ENCODE measurements around the gene ARMC5. TPM values are rescaled to one million over a fixed set of nuclear protein-coding genes. Genes with fewer than 3 reads are reported as not detected.

ARMC5 gene
- total RNA-seq, 6 donors from 2014 or later: 6.6 to 18.9 (median 16.2) TPM

DNA sequence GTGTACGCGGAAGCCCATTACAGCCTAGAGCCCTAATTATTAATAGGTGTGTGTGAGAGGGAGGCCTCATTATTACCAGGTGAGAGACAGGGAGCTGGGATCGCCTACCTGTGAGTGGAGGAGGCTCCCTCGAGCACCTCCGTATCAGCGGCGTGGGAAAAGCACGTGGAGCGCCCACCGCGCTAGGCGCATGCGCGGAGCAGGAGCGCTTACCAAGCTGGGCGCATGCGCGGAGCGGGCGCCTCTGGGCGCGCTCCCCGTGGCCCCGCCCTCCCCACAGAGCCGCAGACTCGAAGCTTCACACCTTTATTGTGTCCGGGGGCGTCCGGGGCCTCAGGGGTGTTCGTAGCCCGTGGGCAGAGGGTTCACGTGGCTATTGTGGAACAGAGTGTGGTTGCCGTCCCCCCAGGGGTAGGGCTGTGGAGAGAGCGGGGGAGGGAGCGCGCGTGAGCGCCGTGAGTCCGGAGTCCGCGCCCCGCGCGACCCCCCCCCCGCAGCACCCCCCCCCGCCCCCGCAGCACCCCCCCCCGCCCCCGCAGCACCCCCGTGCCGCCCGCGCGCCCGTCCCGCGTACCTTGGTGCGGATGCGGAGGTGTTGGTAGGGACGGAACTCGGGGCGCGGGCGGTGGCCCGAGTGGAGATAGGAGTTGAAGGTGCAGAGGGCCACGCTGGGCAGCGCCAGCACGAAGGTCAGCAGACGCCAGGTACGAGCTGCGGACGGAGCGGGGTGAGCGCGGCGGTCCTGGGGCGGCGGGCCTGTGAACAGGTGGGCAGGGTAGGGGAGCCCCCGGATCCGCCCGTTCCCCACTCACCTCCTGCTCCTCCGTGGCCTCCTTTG lies 31.6 kb upstream of the ARMC5 start:
- H3K9me3 ChIP-seq: no peaks in the 10 kb centered on the region
- no peak overlapping the region for H3K27ac ChIP-seq
- H3K27me3 ChIP-seq: no peaks in the 10 kb centered on the region
- no peak for TF ChIP-seq EP300 (IDR thresholded peaks at IDR 0.05)
- no peak for TF ChIP-seq POLR2AphosphoS5 (IDR thresholded peaks at IDR 0.05)
- TF ChIP-seq POLR2A (IDR thresholded peaks at IDR 0.05): no peak
- TF ChIP-seq, protein P1, sequence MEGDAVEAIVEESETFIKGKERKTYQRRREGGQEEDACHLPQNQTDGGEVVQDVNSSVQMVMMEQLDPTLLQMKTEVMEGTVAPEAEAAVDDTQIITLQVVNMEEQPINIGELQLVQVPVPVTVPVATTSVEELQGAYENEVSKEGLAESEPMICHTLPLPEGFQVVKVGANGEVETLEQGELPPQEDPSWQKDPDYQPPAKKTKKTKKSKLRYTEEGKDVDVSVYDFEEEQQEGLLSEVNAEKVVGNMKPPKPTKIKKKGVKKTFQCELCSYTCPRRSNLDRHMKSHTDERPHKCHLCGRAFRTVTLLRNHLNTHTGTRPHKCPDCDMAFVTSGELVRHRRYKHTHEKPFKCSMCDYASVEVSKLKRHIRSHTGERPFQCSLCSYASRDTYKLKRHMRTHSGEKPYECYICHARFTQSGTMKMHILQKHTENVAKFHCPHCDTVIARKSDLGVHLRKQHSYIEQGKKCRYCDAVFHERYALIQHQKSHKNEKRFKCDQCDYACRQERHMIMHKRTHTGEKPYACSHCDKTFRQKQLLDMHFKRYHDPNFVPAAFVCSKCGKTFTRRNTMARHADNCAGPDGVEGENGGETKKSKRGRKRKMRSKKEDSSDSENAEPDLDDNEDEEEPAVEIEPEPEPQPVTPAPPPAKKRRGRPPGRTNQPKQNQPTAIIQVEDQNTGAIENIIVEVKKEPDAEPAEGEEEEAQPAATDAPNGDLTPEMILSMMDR (IDR thresholded peaks at IDR 0.05): no peak
- H3K4me3 ChIP-seq: peak overlapping the region in 3 of 4 donors; percentile 32 to 47 (median 39)
- 15 to 31% methylated on average over 18 to 70 of the region's 83 CpGs for WGBS, 2 donors
- H3K36me3 ChIP-seq: no peaks in the 10 kb centered on the region
- DNase-seq: peak; percentile 29 to 94
- peaks cover 3 to 6% (median 5%) of the 10 kb centered on the region in 4 donors for H3K4me1 ChIP-seq
- peak in 1 of 2 donors; percentile 82 for ATAC-seq (ENCODE audit: low FRiP score in 2 of 2)

GRCh38 chr16:31428279-31428597 lies 31.1 kb upstream of the ARMC5 start, which contains the start of gene COX6A2:
TSS of gene COX6A2 (minus strand) at chr16:31428360. CDS start at chr16:31428325, 35 bp downstream.
- Histone ChIP-seq H3K27ac (no peak within 1 kb of the TSS), H3K4me3 (peak within 1 kb of the TSS in 3 of 4 donors; percentile 32 to 47 (median 39)), H3K27me3 (no peaks in the 10 kb centered on the region), H3K9me3 (no peaks in the 10 kb centered on the region), H3K4me1 (peaks cover 3 to 6% (median 5%) of the 10 kb centered on the region in 4 donors), H3K36me3 (no peaks in the 10 kb centered on the region)
- TF ChIP-seq POLR2A (IDR thresholded peaks at IDR 0.05) (no peak), POLR2AphosphoS5 (IDR thresholded peaks at IDR 0.05) (no peak), EP300 (IDR thresholded peaks at IDR 0.05) (no peak)
- TF ChIP-seq, protein P1 (IDR thresholded peaks at IDR 0.05): no peak
- ATAC-seq (ENCODE audit: low FRiP score in 2 of 2) (peak in 1 of 2 donors; percentile 17), DNase-seq (no peak)
- WGBS, 2 donors: 29 to 65% methylated on average over 1 to 7 of the region's 7 CpGs

GRCh38 chr16:31428638-31429247 lies 30.6 kb upstream of the ARMC5 start:
- no peak overlapping the region for H3K27ac ChIP-seq
- no peak for ATAC-seq (ENCODE audit: low FRiP score in 2 of 2)
- TF ChIP-seq, protein P1 (IDR thresholded peaks at IDR 0.05): no peak
- TF ChIP-seq POLR2A (IDR thresholded peaks at IDR 0.05) (no peak), EP300 (IDR thresholded peaks at IDR 0.05) (no peak), POLR2AphosphoS5 (IDR thresholded peaks at IDR 0.05) (no peak)
- no peaks in the 10 kb centered on the region for H3K9me3 ChIP-seq
- DNase-seq: no peak
- no peak overlapping the region for H3K4me3 ChIP-seq
- peaks cover 3 to 6% (median 5%) of the 10 kb centered on the region in 4 donors for H3K4me1 ChIP-seq
- no peaks in the 10 kb centered on the region for H3K36me3 ChIP-seq
- 80 to 81% methylated on average over 7 of the region's 7 CpGs for WGBS, 2 donors
- no peaks in the 10 kb centered on the region for H3K27me3 ChIP-seq

GRCh38 chr16:31429314-31429713 lies 30.0 kb upstream of the ARMC5 start:
- H3K4me1 ChIP-seq: peaks cover 3 to 6% (median 5%) of the 10 kb centered on the region in 4 donors
- ATAC-seq (ENCODE audit: low FRiP score in 2 of 2): no peak
- WGBS, 2 donors: 13 to 50% methylated on average over 1 of the region's 1 CpG
- H3K4me3 ChIP-seq: no peak overlapping the region
- H3K27me3 ChIP-seq: no peaks in the 10 kb centered on the region
- TF ChIP-seq, protein P1 (IDR thresholded peaks at IDR 0.05): no peak
- TF ChIP-seq EP300 (IDR thresholded peaks at IDR 0.05): no peak
- TF ChIP-seq POLR2A (IDR thresholded peaks at IDR 0.05): no peak
- no peak for TF ChIP-seq POLR2AphosphoS5 (IDR thresholded peaks at IDR 0.05)
- H3K27ac ChIP-seq: no peak overlapping the region
- H3K9me3 ChIP-seq: no peaks in the 10 kb centered on the region
- no peaks in the 10 kb centered on the region for H3K36me3 ChIP-seq
- no peak for DNase-seq
